WTC11 (cell line): ENCODE data around the gene BMP8B. TPM values are rescaled to one million over a fixed set of nuclear protein-coding genes. Genes with fewer than 3 reads are reported as not detected.

Experiments
- ATAC-seq: fragments of 200-7000 bp; cut with Tn5 transposase; 2 replicates; pipeline ENCODE4 v1.10.0; 2021; ENCODE audit warnings: mild to moderate bottlenecking, moderate library complexity
- CTCF ChIA-PET: fragments of 300-600 bp; sonication (Branson Sonifier 250); formaldehyde crosslinking; loops from one replicate; lab custom pipeline; 2021; ENCODE audit warnings: antibody characterized with exemption; lab: Charles Lee
- POLR2A ChIA-PET: fragments of 350-600 bp; sonication (Branson Sonifier 250); formaldehyde crosslinking; loops from one replicate; lab custom pipeline; 2021; ENCODE audit warnings: antibody characterized with exemption; lab: Charles Lee
- DNase-seq: peaks from one replicate; pipeline ENCODE4 v3.0.0; 2021; ENCODE audit warnings: low spot score
- H3K27ac Mint-ChIP-seq: 2 replicates; pipeline ENCODE4 v1.8.0; 2021; ENCODE audit warnings: mixed read lengths
- H3K27me3 Mint-ChIP-seq: 2 replicates; pipeline ENCODE4 v1.8.0; 2021; ENCODE audit warnings: low read depth, mild to moderate bottlenecking, moderate library complexity, mixed read lengths
- H3K36me3 Mint-ChIP-seq: 2 replicates; pipeline ENCODE4 v1.8.0; 2021; ENCODE audit warnings: mixed read lengths
- H3K4me1 Mint-ChIP-seq: 2 replicates; pipeline ENCODE4 v1.8.0; 2022; ENCODE audit warnings: mixed read lengths
- H3K4me3 Mint-ChIP-seq: 2 replicates; pipeline ENCODE4 v1.8.0; 2021; ENCODE audit warnings: mild to moderate bottlenecking, moderate library complexity, mixed read lengths
- H3K9me3 Mint-ChIP-seq: 2 replicates; pipeline ENCODE4 v1.8.0; 2021; ENCODE audit warnings: mixed read lengths
- ATF1 ChIP-seq: sonication (generic); formaldehyde crosslinking; IDR thresholded peaks from 2 replicates; pipeline ENCODE4 v1.8.1; 2023; ENCODE audit warnings: mild to moderate bottlenecking, moderate library complexity, missing genetic modification reagents
- ATF3 ChIP-seq: sonication (generic); formaldehyde crosslinking; conservative IDR thresholded peaks from 2 replicates; pipeline ENCODE4 v1.8.1; 2022; ENCODE audit warnings: mild to moderate bottlenecking, missing genetic modification reagents
- ATF6 ChIP-seq: sonication (generic); formaldehyde crosslinking; IDR thresholded peaks from 2 replicates; pipeline ENCODE4 v1.8.1; 2023; ENCODE audit warnings: mild to moderate bottlenecking, missing genetic modification reagents
- CREB1 ChIP-seq: sonication (generic); formaldehyde crosslinking; IDR thresholded peaks from 2 replicates; pipeline ENCODE4 v1.8.0; 2023; ENCODE audit warnings: mild to moderate bottlenecking, missing genetic modification reagents
- E2F5 ChIP-seq: sonication (generic); formaldehyde crosslinking; IDR thresholded peaks from 2 replicates; pipeline ENCODE4 v1.8.1; 2022; ENCODE audit warnings: mild to moderate bottlenecking, moderate library complexity, missing genetic modification reagents
- ESRRA ChIP-seq: sonication (generic); formaldehyde crosslinking; IDR thresholded peaks from 2 replicates; pipeline ENCODE4 v1.8.1; 2022; ENCODE audit warnings: mild to moderate bottlenecking, missing genetic modification reagents, borderline replicate concordance
- GTF2I ChIP-seq: fragments of 250-450 bp; sonication (Bioruptor Pico); conservative IDR thresholded peaks from 2 replicates; pipeline ENCODE4 v1.4.0; 2021; ENCODE audit warnings: mild to moderate bottlenecking
- IRF1 ChIP-seq: sonication (generic); formaldehyde crosslinking; IDR thresholded peaks from 2 replicates; pipeline ENCODE4 v1.8.0; 2023; ENCODE audit warnings: missing genetic modification reagents
- IRF2 ChIP-seq: sonication (generic); formaldehyde crosslinking; IDR thresholded peaks from 2 replicates; pipeline ENCODE4 v1.8.0; 2022; ENCODE audit warnings: low read depth, missing genetic modification reagents, borderline replicate concordance
- MAX ChIP-seq: sonication (generic); formaldehyde crosslinking; IDR thresholded peaks from 2 replicates; pipeline ENCODE4 v1.8.0; 2022; ENCODE audit warnings: mild to moderate bottlenecking, missing genetic modification reagents
- MXD4 ChIP-seq: fragments of 250-450 bp; sonication (Bioruptor Pico); IDR thresholded peaks from 2 replicates; pipeline ENCODE4 v1.8.0; 2021; ENCODE audit warnings: mild to moderate bottlenecking, moderate library complexity, borderline replicate concordance
- NR2C2 ChIP-seq: sonication (generic); formaldehyde crosslinking; IDR thresholded peaks from 2 replicates; pipeline ENCODE4 v1.8.0; 2022; ENCODE audit warnings: mild to moderate bottlenecking, missing genetic modification reagents
- RELA ChIP-seq: sonication (generic); formaldehyde crosslinking; IDR thresholded peaks from 2 replicates; pipeline ENCODE4 v1.8.1; 2022; ENCODE audit warnings: missing genetic modification reagents, mild to moderate bottlenecking, borderline replicate concordance
- RORB ChIP-seq: fragments of 250-450 bp; sonication (Bioruptor Pico); IDR thresholded peaks from 2 replicates; pipeline ENCODE4 v1.9.0; 2021; ENCODE audit warnings: mild to moderate bottlenecking
- USF2 ChIP-seq: sonication (generic); formaldehyde crosslinking; IDR thresholded peaks from 2 replicates; pipeline ENCODE4 v1.8.1; 2023; ENCODE audit warnings: mild to moderate bottlenecking, missing genetic modification reagents, moderate library complexity
- ZNF219 ChIP-seq: sonication (generic); formaldehyde crosslinking; IDR thresholded peaks from 2 replicates; pipeline ENCODE4 v1.8.0; 2023; ENCODE audit warnings: missing genetic modification reagents, mild to moderate bottlenecking, borderline replicate concordance
- ZNF263 ChIP-seq: sonication (generic); formaldehyde crosslinking; IDR thresholded peaks from 2 replicates; pipeline ENCODE4 v1.8.1; 2022; ENCODE audit warnings: low read depth, mild to moderate bottlenecking, moderate library complexity, missing genetic modification reagents
- ZNF512 ChIP-seq: sonication (generic); formaldehyde crosslinking; IDR thresholded peaks from 2 replicates; pipeline ENCODE4 v1.8.1; 2022; ENCODE audit warnings: missing genetic modification reagents, borderline replicate concordance
- ZSCAN18 ChIP-seq: fragments of 250-450 bp; sonication (Bioruptor Pico); IDR thresholded peaks from 2 replicates; pipeline ENCODE4 v2.1.2; 2022; ENCODE audit warnings: mild to moderate bottlenecking, moderate library complexity
- total RNA-seq: library from RNA; stranded (reverse); gene quantifications from 3 replicates; pipeline ENCODE4 v1.2.3, GENCODE V29; 2021

Gene BMP8B
- total RNA-seq, 1 experiment from 2014 or later, result 0.74 TPM

GRCh38 chr1:39761557-39762260 lies 27.0 kb downstream of the BMP8B start:
- peaks cover 7% of the 10 kb centered on the region; the same call in 1 of the 2 replicates for H3K9me3 Mint-ChIP-seq
- ChIA-PET POLR2A (no interaction called here), CTCF (no interaction called here)
- H3K4me1 Mint-ChIP-seq, result no peaks in the 10 kb centered on the region
- H3K27ac Mint-ChIP-seq, result no peak overlapping the region
- H3K36me3 Mint-ChIP-seq, result peaks cover 23% of the 10 kb centered on the region
- TF ChIP-seq IRF2 (no peak), ZNF512 (CRISPR knock-in tag) (no peak), RELA (no peak), E2F5 (CRISPR knock-in tag) (no peak), ATF1 (CRISPR knock-in tag) (no peak), RORB (no peak), ATF6 (CRISPR knock-in tag) (no peak)
- H3K27me3 Mint-ChIP-seq, result peaks cover 2% of the 10 kb centered on the region; the same call in 1 of the 2 replicates
- ATAC-seq, result no peak
- no peak overlapping the region for H3K4me3 Mint-ChIP-seq
- no peak for DNase-seq

- CTCF ChIA-PET, result no interaction called here
Observed at GRCh38 chr1:39761016-39761415, 27.6 kb downstream of the BMP8B start.

GRCh38 chr1:39760074-39761008 lies 28.3 kb downstream of the BMP8B start:
- CTCF ChIA-PET, result no interaction called here
- TF ChIP-seq IRF1 (CRISPR knock-in tag) (no peak), MXD4 (CRISPR knock-in tag) (no peak), ZNF219 (CRISPR knock-in tag) (no peak), ZSCAN18 (CRISPR knock-in tag) (no peak), GTF2I (CRISPR knock-in tag) (no peak), MAX (no peak), USF2 (no peak), ZNF263 (CRISPR knock-in tag) (no peak), ESRRA (no peak)

More at GRCh38 chr1:39761016-39761415, 27.6 kb downstream of the BMP8B start:
- TF ChIP-seq ATF1 (CRISPR knock-in tag), result no peak
- TF ChIP-seq ATF3 (CRISPR knock-in tag), result no peak
- no peak for TF ChIP-seq NR2C2
- TF ChIP-seq CREB1 (CRISPR knock-in tag), result no peak
- TF ChIP-seq USF2, result no peak
- no peak for TF ChIP-seq IRF2
- peaks cover 7% of the 10 kb centered on the region; the same call in 1 of the 2 replicates for H3K9me3 Mint-ChIP-seq
- H3K4me3 Mint-ChIP-seq, result no peak overlapping the region
- peaks cover 2% of the 10 kb centered on the region; the same call in 1 of the 2 replicates for H3K27me3 Mint-ChIP-seq
- H3K36me3 Mint-ChIP-seq, result peaks cover 25% of the 10 kb centered on the region
- ATAC-seq, result no peak
- POLR2A ChIA-PET, result no interaction called here
- no peak for DNase-seq
- H3K27ac Mint-ChIP-seq, result no peak overlapping the region
- no peaks in the 10 kb centered on the region for H3K4me1 Mint-ChIP-seq

More at GRCh38 chr1:39760074-39761008, 28.3 kb downstream of the BMP8B start:
- Mint-ChIP-seq H3K27me3 (peaks cover 2% of the 10 kb centered on the region; the same call in 1 of the 2 replicates), H3K4me1 (no peaks in the 10 kb centered on the region), H3K27ac (no peak overlapping the region), H3K9me3 (peaks cover 7% of the 10 kb centered on the region; the same call in 1 of the 2 replicates), H3K36me3 (peaks cover 25% of the 10 kb centered on the region), H3K4me3 (no peak overlapping the region)
- ATAC-seq (no peak), DNase-seq (no peak)
- POLR2A ChIA-PET, result interaction anchor here (0.6 kb wide), 1 partner anchor 85 kb away, joined by 3 read pairs; no protein-coding TSS in a partner anchor
